Fibroblast of lung (primary cell): ENCODE data around the gene CLEC16A. TPM values are rescaled to one million over a fixed set of nuclear protein-coding genes. Genes with fewer than 3 reads are reported as not detected.

ENCODE experiments used
- DNase-seq, 2 donors: peaks; one replicate each; pipeline versions ENCODE4 v3.0.0 to v3.0.0-alpha.2; 2010; ENCODE audit warnings: low read depth in 2 of 2
- H2AFZ ChIP-seq: 2 replicates; pipeline ENCODE4 v1.5.1; 2012; ENCODE audit warnings: low read length, control low read depth, inconsistent platforms
- H3K27ac ChIP-seq: 2 replicates; pipeline ENCODE4 v1.5.1; 2011; ENCODE audit warnings: low read length, control low read depth; ENCODE audit not compliant: insufficient read depth
- H3K27me3 ChIP-seq: 2 replicates; pipeline ENCODE4 v1.5.1; 2011; ENCODE audit warnings: mild to moderate bottlenecking, low read length; ENCODE audit not compliant: control insufficient read depth, insufficient read depth
- H3K36me3 ChIP-seq: 2 replicates; pipeline ENCODE4 v1.5.1; 2011; ENCODE audit warnings: low read length; ENCODE audit not compliant: control insufficient read depth, insufficient read depth
- H3K4me1 ChIP-seq: 2 replicates; pipeline ENCODE4 v1.5.1; 2011; ENCODE audit warnings: low read length; ENCODE audit not compliant: control insufficient read depth, insufficient read depth; ENCODE audit errors: extremely low read depth
- H3K4me2 ChIP-seq: 2 replicates; pipeline ENCODE4 v1.5.1; 2011; ENCODE audit warnings: low read length, control low read depth; ENCODE audit not compliant: insufficient read depth; ENCODE audit errors: extremely low read depth
- H3K4me3 ChIP-seq, 4 experiments: fragments of 200-600 bp in 1 of 4; sonication (generic) in 1 of 4; replicated peaks in 1 of 4; 2 replicates each; pipeline ENCODE4 v1.5.1; 2011 to 2016; ENCODE audit warnings: low read length in 4 of 4, low read depth in 3 of 4, mild to moderate bottlenecking in 3 of 4, control low read depth in 2 of 4, inconsistent platforms in 1 of 4, mixed read lengths in 1 of 4; ENCODE audit not compliant: insufficient read depth in 1 of 4; ENCODE audit errors: control extremely low read depth in 1 of 4
- H3K79me2 ChIP-seq: 2 replicates; pipeline ENCODE4 v1.5.1; 2012; ENCODE audit warnings: mild to moderate bottlenecking, low read length, inconsistent platforms; ENCODE audit not compliant: control insufficient read depth, insufficient read depth
- H3K9ac ChIP-seq: 2 replicates; pipeline ENCODE4 v1.5.1; 2011; ENCODE audit warnings: mild to moderate bottlenecking, low read length, control low read depth; ENCODE audit not compliant: insufficient read depth
- H3K9me3 ChIP-seq: 2 replicates; pipeline ENCODE4 v1.5.1; 2012; ENCODE audit warnings: low read depth, low read length; ENCODE audit not compliant: control insufficient read depth, insufficient read depth
- H4K20me1 ChIP-seq: 2 replicates; pipeline ENCODE4 v1.5.1; 2011; ENCODE audit warnings: low read length; ENCODE audit not compliant: control insufficient read depth, insufficient read depth; ENCODE audit errors: extremely low read depth
- CTCF ChIP-seq, 2 donors: IDR thresholded peaks in 1 of 2; conservative IDR thresholded peaks in 1 of 2; 1 replicate in 1 of 2; 2 replicates in 1 of 2; pipeline ENCODE4 v1.5.1; 2011 to 2012; ENCODE audit warnings: low read length in 2 of 2, control low read depth in 1 of 2, inconsistent platforms in 1 of 2, low read depth in 1 of 2, mild to moderate bottlenecking in 1 of 2
- EZH2 ChIP-seq: IDR thresholded peaks from 2 replicates; pipeline ENCODE4 v1.5.1; 2012; ENCODE audit warnings: low read length, control low read depth, mild to moderate bottlenecking; ENCODE audit errors: missing control alignments
- polyA plus RNA-seq, 2 donors: library from polyadenylated mRNA; depleted of rRNA in 1 of 2; stranded (reverse) in 1 of 2; unstranded in 1 of 2; fragments of >200 nt; gene quantifications; 2 replicates each; pipeline ENCODE4 v1.2.1, GENCODE V29; 2011 to 2012; ENCODE audit warnings: missing spikeins in 1 of 2
- total RNA-seq: library from RNA; depleted of rRNA; stranded (reverse); fragments of >200 nt; gene quantifications from 2 replicates; pipeline ENCODE4 v1.2.1, GENCODE V29; 2014

Gene CLEC16A
- total and polyA plus RNA-seq, 2 donors (not counting 1 experiment from before 2014, with no cell fraction given), result 9.1 to 22.0 TPM

- H3K36me3 ChIP-seq, result no peaks in the 10 kb centered on the region
- H3K9ac ChIP-seq, result no peak overlapping the region
- DNase-seq, result no peak
- no peaks in the 10 kb centered on the region for H3K27me3 ChIP-seq
- H3K9me3 ChIP-seq, result peaks cover 2% of the 10 kb centered on the region
- no peak overlapping the region for H3K27ac ChIP-seq
- no peak overlapping the region for H2AFZ ChIP-seq
- H3K4me1 ChIP-seq, result peaks cover 5% of the 10 kb centered on the region
- no peak overlapping the region for H3K4me3 ChIP-seq
- TF ChIP-seq EZH2 (no peak), CTCF (conservative IDR thresholded peaks at IDR 0.05 in 1 of 2, IDR thresholded peaks at IDR 0.05 in 1 of 2; ENCODE audit: low read depth in 1 of 2, low read length in 2 of 2) (no peak)
- no peak overlapping the region for H3K4me2 ChIP-seq
- no peaks in the 10 kb centered on the region for H3K79me2 ChIP-seq
- no peaks in the 10 kb centered on the region for H4K20me1 ChIP-seq
Measured at GRCh38 chr16:11210260-11210659, 265.9 kb downstream of the CLEC16A start.

- H3K9ac ChIP-seq, result no peak overlapping the region
- TF ChIP-seq EZH2, result no peak
- TF ChIP-seq CTCF (conservative IDR thresholded peaks at IDR 0.05 in 1 of 2, IDR thresholded peaks at IDR 0.05 in 1 of 2; ENCODE audit: low read depth in 1 of 2, low read length in 2 of 2), result no peak
- no peaks in the 10 kb centered on the region for H3K27me3 ChIP-seq
- no peak overlapping the region for H3K27ac ChIP-seq
- H3K4me2 ChIP-seq, result no peak overlapping the region
- peaks cover 2% of the 10 kb centered on the region for H3K9me3 ChIP-seq
- no peaks in the 10 kb centered on the region for H3K36me3 ChIP-seq
- H3K4me1 ChIP-seq, result no peaks in the 10 kb centered on the region
- H3K4me3 ChIP-seq, result no peak overlapping the region
- no peak for DNase-seq
- H2AFZ ChIP-seq, result no peak overlapping the region
- no peaks in the 10 kb centered on the region for H4K20me1 ChIP-seq
- no peaks in the 10 kb centered on the region for H3K79me2 ChIP-seq
Measured at GRCh38 chr16:11211061-11211976, 267.0 kb downstream of the CLEC16A start.

- Histone ChIP-seq H3K4me3 (no peak overlapping the region), H3K4me1 (no peaks in the 10 kb centered on the region), H3K79me2 (no peaks in the 10 kb centered on the region), H2AFZ (no peak overlapping the region), H3K4me2 (no peak overlapping the region), H3K27ac (no peak overlapping the region), H3K9me3 (peaks cover 2% of the 10 kb centered on the region), H3K27me3 (no peaks in the 10 kb centered on the region), H4K20me1 (no peaks in the 10 kb centered on the region), H3K36me3 (no peaks in the 10 kb centered on the region), H3K9ac (no peak overlapping the region)
- TF ChIP-seq CTCF (conservative IDR thresholded peaks at IDR 0.05 in 1 of 2, IDR thresholded peaks at IDR 0.05 in 1 of 2; ENCODE audit: low read depth in 1 of 2, low read length in 2 of 2), result no peak
- DNase-seq, result no peak
Measured at GRCh38 chr16:11211977-11212797, 267.8 kb downstream of the CLEC16A start.
